B cell (primary cell): ENCODE results near the gene SLA2. TPM values are rescaled to one million over a fixed set of nuclear protein-coding genes. Genes with fewer than 3 reads are reported as not detected.

Experiments used
- ATAC-seq: fragments of 200-7000 bp; cut with Tn5 transposase; one replicate; pipeline ENCODE4 v1.10.0; 2021; ENCODE audit warnings: low read depth, mild to moderate bottlenecking, moderate number of reproducible peaks, moderate library complexity
- CTCF ChIA-PET: fragments of 350-600 bp; sonication (Branson Sonifier 250); formaldehyde crosslinking; loops from one replicate; lab custom pipeline; 2021; ENCODE audit warnings: antibody characterized with exemption, inconsistent platforms; lab: Charles Lee
- POLR2A ChIA-PET: fragments of 350-600 bp; sonication (Branson Sonifier 250); formaldehyde crosslinking; loops from one replicate; lab custom pipeline; 2021; ENCODE audit warnings: antibody characterized with exemption; lab: Charles Lee
- DNase-seq: peaks from one replicate; pipeline ENCODE4 v3.0.0; 2013
- H2AFZ ChIP-seq: 2 replicates; pipeline ENCODE4 v1.6.1; 2012; ENCODE audit warnings: mild to moderate bottlenecking, low read depth, low read length; ENCODE audit not compliant: insufficient read depth, poor library complexity, severe bottlenecking
- H3K27ac ChIP-seq, 2 donors: 1 replicate in 1 of 2; 2 replicates in 1 of 2; pipeline ENCODE4 v1.5.1; 2012 to 2013; ENCODE audit warnings: low read length in 2 of 2, mild to moderate bottlenecking in 2 of 2, moderate library complexity in 1 of 2
- H3K27me3 ChIP-seq, 4 experiments: fragments of 200-600 bp in 1 of 4; sonication (generic) in 1 of 4; replicated peaks in 1 of 4; 1 replicate in 2 of 4; 2 replicates in 2 of 4; pipeline versions ENCODE4 v1.6.1 to v1.7.0; 2013 to 2016; ENCODE audit warnings: low read length in 3 of 4, mild to moderate bottlenecking in 2 of 4, mixed read lengths in 1 of 4, moderate library complexity in 1 of 4; ENCODE audit not compliant: insufficient read depth in 4 of 4, control insufficient read depth in 3 of 4; ENCODE audit errors: control extremely low read depth in 1 of 4
- H3K36me3 ChIP-seq, 2 experiments: replicated peaks in 1 of 2; 1 replicate in 1 of 2; 2 replicates in 1 of 2; pipeline versions ENCODE4 v1.6.1 to v1.7.1; 2013; ENCODE audit warnings: low read length in 1 of 2; ENCODE audit not compliant: insufficient read depth in 2 of 2, control insufficient read depth in 1 of 2; ENCODE audit errors: control extremely low read depth in 1 of 2, extremely low read depth in 1 of 2
- H3K4me1 ChIP-seq, 2 donors: fragments of 200-600 bp in 1 of 2; sonication (generic) in 1 of 2; 1 replicate in 1 of 2; 2 replicates in 1 of 2; pipeline versions ENCODE4 v1.5.1 to v1.6.1; 2013 to 2017; ENCODE audit warnings: low read length in 2 of 2; ENCODE audit not compliant: control insufficient read depth in 2 of 2, insufficient read depth in 2 of 2
- H3K4me2 ChIP-seq: replicated peaks from 2 replicates; pipeline ENCODE3; 2012; ENCODE audit warnings: mild to moderate bottlenecking, low read depth, low read length; ENCODE audit not compliant: poor library complexity, severe bottlenecking
- H3K4me3 ChIP-seq, 5 experiments: fragments of 200-600 bp in 1 of 5; sonication (generic) in 1 of 5; 1 replicate in 3 of 5; 2 replicates in 2 of 5; pipeline versions ENCODE4 v1.5.1 to v1.7.0; 2011 to 2016; ENCODE audit warnings: low read length in 4 of 5, mild to moderate bottlenecking in 4 of 5, low read depth in 2 of 5, control low read depth in 1 of 5, moderate library complexity in 1 of 5; ENCODE audit not compliant: insufficient read depth in 1 of 5; ENCODE audit errors: control extremely low read depth in 1 of 5, extremely low read depth in 1 of 5
- H3K79me2 ChIP-seq: fragments of 200-600 bp; sonication (generic); one replicate; pipeline ENCODE4 v1.6.0; 2016; ENCODE audit warnings: low read length; ENCODE audit not compliant: control insufficient read depth, insufficient read depth
- H3K9ac ChIP-seq: fragments of 200-600 bp; sonication (generic); 2 replicates; pipeline ENCODE4 v1.6.1; 2017; ENCODE audit warnings: mild to moderate bottlenecking, low read length, moderate library complexity
- H3K9me3 ChIP-seq, 3 donors: one replicate each; pipeline versions ENCODE4 v1.6.1 to v1.7.1; 2013; ENCODE audit warnings: low read length in 2 of 3; ENCODE audit not compliant: control insufficient read depth in 2 of 3, insufficient read depth in 1 of 3; ENCODE audit errors: control extremely low read depth in 1 of 3
- H4K20me1 ChIP-seq: 2 replicates; pipeline ENCODE4 v1.6.0; 2012; ENCODE audit warnings: mild to moderate bottlenecking, low read length; ENCODE audit not compliant: insufficient read depth, control insufficient read depth, poor library complexity, severe bottlenecking
- H3K27ac Mint-ChIP-seq: one replicate; pipeline ENCODE4 v1.8.0; 2021; ENCODE audit warnings: mixed read lengths
- H3K27me3 Mint-ChIP-seq: one replicate; pipeline ENCODE4 v1.8.0; 2021; ENCODE audit warnings: mixed read lengths
- H3K4me1 Mint-ChIP-seq: one replicate; pipeline ENCODE4 v1.8.0; 2021; ENCODE audit warnings: mixed read lengths
- H3K4me3 Mint-ChIP-seq: one replicate; pipeline ENCODE4 v1.8.0; 2021; ENCODE audit warnings: mixed read lengths
- H3K9me3 Mint-ChIP-seq: one replicate; pipeline ENCODE4 v1.8.0; 2022; ENCODE audit warnings: mixed read lengths; ENCODE audit not compliant: insufficient read depth
- CTCF ChIP-seq: fragments of 200-600 bp; IDR thresholded peaks from one replicate; pipeline ENCODE4 v1.8.0; 2022; ENCODE audit warnings: antibody characterized with exemption, mild to moderate bottlenecking
- EZH2 ChIP-seq: IDR thresholded peaks from 2 replicates; pipeline ENCODE4 v1.6.1; 2012; ENCODE audit warnings: borderline replicate concordance, low read depth, mild to moderate bottlenecking, moderate library complexity, low read length; ENCODE audit not compliant: insufficient read depth, poor library complexity, severe bottlenecking
- WGBS: methylation state at CpG from one replicate; pipeline ENCODE4 v1.1.5; 2013; ENCODE audit warnings: missing lambda C conversion rate; ENCODE audit not compliant: insufficient coverage; 5-methylcytosine and 5-hydroxymethylcytosine counted together
- intact Hi-C: fragments of 100-400 bp; cut with micrococcal nuclease; formaldehyde crosslinking; loops from one replicate; pipeline ENCODE4 v1.10.0; 2022
- polyA plus RNA-seq: library from polyadenylated mRNA; depleted of rRNA; stranded (reverse); fragments of >200 nt; gene quantifications from 2 replicates; pipeline ENCODE4 v1.2.3, GENCODE V29; 2012
- total RNA-seq, 2 donors: library from RNA; stranded (reverse); fragments of 120-200 nt in 1 of 2; gene quantifications; 1 replicate in 1 of 2; 2 replicates in 1 of 2; pipeline versions ENCODE4 v1.2.3 to v1.2.4, GENCODE V29; 2013 to 2022

Gene SLA2
- total and polyA plus RNA-seq, 2 donors (not counting 1 experiment from before 2014, with no cell fraction given), result 0.73 to 0.76 TPM

GRCh38 chr20:36614781-36615557, 31.0 kb downstream of the SLA2 start:
- no peak overlapping the region for H3K4me3 ChIP-seq
- intact Hi-C loops, result loop anchor here (5.0 kb wide), 1 partner anchor 247 kb away; a partner anchor contains a TSS
- no peaks in the 10 kb centered on the region for H3K27me3 ChIP-seq
- Mint-ChIP-seq H3K27ac (peak overlapping the region; percentile 32), H3K4me3 (no peak overlapping the region), H3K9me3 (no peaks in the 10 kb centered on the region), H3K27me3 (no peaks in the 10 kb centered on the region), H3K4me1 (no peaks in the 10 kb centered on the region)
- no peak overlapping the region for H3K27ac ChIP-seq
- no peak for ATAC-seq
- no peak overlapping the region for H2AFZ ChIP-seq
- peaks cover 2 to 55% of the 10 kb centered on the region in 2 experiments for H3K36me3 ChIP-seq
- ChIA-PET CTCF (interaction anchor here (0.8 to 5.7 kb wide), 3 partner anchors 11 to 273 kb away, joined by 4 to 53 read pairs (median 33); a partner anchor contains a TSS), POLR2A (interaction anchor here (0.6 kb wide), 1 partner anchor 28 kb away, joined by 11 read pairs; no protein-coding TSS in a partner anchor)
- H3K9ac ChIP-seq, result no peak overlapping the region
- peaks cover 7% of the 10 kb centered on the region for H4K20me1 ChIP-seq
- TF ChIP-seq EZH2 (no peak), CTCF (no peak)
- H3K4me1 ChIP-seq, result no peaks in the 10 kb centered on the region
- no peak for DNase-seq
- 96% methylated on average over 10 of the region's 14 CpGs for WGBS
- H3K79me2 ChIP-seq, result peaks cover 6% of the 10 kb centered on the region
- H3K4me2 ChIP-seq, result no peak overlapping the region
- no peaks in the 10 kb centered on the region for H3K9me3 ChIP-seq

GRCh38 chr20:36613974-36614373, 32.0 kb downstream of the SLA2 start:
- Histone ChIP-seq H3K4me1 (no peaks in the 10 kb centered on the region), H3K36me3 (peaks cover 2 to 64% of the 10 kb centered on the region in 2 experiments), H3K9ac (no peak overlapping the region), H3K27ac (no peak overlapping the region), H3K4me3 (no peak overlapping the region), H3K4me2 (no peak overlapping the region), H2AFZ (no peak overlapping the region), H4K20me1 (peaks cover 7% of the 10 kb centered on the region), H3K9me3 (no peaks in the 10 kb centered on the region), H3K27me3 (no peaks in the 10 kb centered on the region), H3K79me2 (peaks cover 6% of the 10 kb centered on the region)
- TF ChIP-seq EZH2 (no peak), CTCF (no peak)
- WGBS, result 97% methylated on average over 3 of the region's 3 CpGs
- CTCF ChIA-PET, result interaction anchor here (0.8 to 5.7 kb wide), 4 partner anchors 12 to 274 kb away, joined by 3 to 53 read pairs (median 18); a partner anchor contains a TSS
- ATAC-seq (no peak), DNase-seq (no peak)
- Mint-ChIP-seq H3K27ac (no peak overlapping the region), H3K9me3 (no peaks in the 10 kb centered on the region), H3K4me1 (no peaks in the 10 kb centered on the region), H3K4me3 (no peak overlapping the region), H3K27me3 (no peaks in the 10 kb centered on the region)
- POLR2A ChIA-PET, result interaction anchor here (0.5 kb wide), 1 partner anchor 1160 kb away, joined by 3 read pairs; no protein-coding TSS in a partner anchor
- intact Hi-C loops, result loop anchor here (5.0 kb wide), 1 partner anchor 248 kb away; a partner anchor contains a TSS
